DND-41 (cell line): ENCODE results near the gene P3R3URF.

ENCODE experiments used
- ATAC-seq: fragments of 200-7000 bp; cut with Tn5 transposase; 3 replicates; pipeline ENCODE4 v1.9.1; 2021; ENCODE audit warnings: low read depth; ENCODE audit not compliant: insufficient read depth
- DNase-seq: peaks from one replicate; pipeline ENCODE4 v3.0.0-alpha.2; 2020
- H2AFZ ChIP-seq: 2 replicates; pipeline ENCODE4 v1.6.0; 2012; ENCODE audit warnings: low read depth, low read length
- H3K27ac ChIP-seq: 2 replicates; pipeline ENCODE4 v1.5.1; 2012; ENCODE audit warnings: low read length, inconsistent platforms
- H3K27me3 ChIP-seq: fragments of 200-600 bp; sonication (generic); 2 replicates; pipeline ENCODE4 v1.6.0; 2012; ENCODE audit warnings: low read length, mild to moderate bottlenecking, inconsistent platforms; ENCODE audit not compliant: insufficient read depth, poor library complexity
- H3K36me3 ChIP-seq: 2 replicates; pipeline ENCODE4 v1.5.1; 2012; ENCODE audit warnings: low read length, inconsistent platforms; ENCODE audit not compliant: insufficient read depth
- H3K4me1 ChIP-seq: 2 replicates; pipeline ENCODE4 v1.5.1; 2012; ENCODE audit warnings: mild to moderate bottlenecking, low read length; ENCODE audit not compliant: insufficient read depth
- H3K4me2 ChIP-seq: 2 replicates; pipeline ENCODE4 v1.6.0; 2012; ENCODE audit warnings: mild to moderate bottlenecking, moderate library complexity, low read length, inconsistent platforms; ENCODE audit not compliant: insufficient read depth
- H3K4me3 ChIP-seq, 2 experiments: fragments of 200-600 bp in 1 of 2; shearing (Covaris generic) in 1 of 2; 2 replicates each; pipeline ENCODE4 v1.5.1; 2012 to 2016; ENCODE audit warnings: inconsistent platforms in 2 of 2, low read length in 2 of 2, mild to moderate bottlenecking in 2 of 2, low read depth in 1 of 2, moderate library complexity in 1 of 2
- H3K79me2 ChIP-seq: 2 replicates; pipeline ENCODE4 v1.6.0; 2012; ENCODE audit warnings: low read length, inconsistent platforms; ENCODE audit not compliant: insufficient read depth
- H3K9ac ChIP-seq: 2 replicates; pipeline ENCODE4 v1.6.0; 2012; ENCODE audit warnings: low read depth, mild to moderate bottlenecking, inconsistent platforms, low read length, moderate library complexity
- H3K9me3 ChIP-seq: 2 replicates; pipeline ENCODE4 v1.5.1; 2012; ENCODE audit warnings: low read length, moderate library complexity, mild to moderate bottlenecking, inconsistent platforms; ENCODE audit not compliant: insufficient read depth, severe bottlenecking
- H4K20me1 ChIP-seq: 2 replicates; pipeline ENCODE4 v1.6.0; 2012; ENCODE audit warnings: low read length; ENCODE audit not compliant: insufficient read depth
- EZH2 ChIP-seq: IDR thresholded peaks from 3 replicates; pipeline ENCODE4 v1.6.1; 2012; ENCODE audit warnings: borderline replicate concordance, low read depth, mild to moderate bottlenecking, moderate library complexity, low read length, inconsistent platforms; ENCODE audit not compliant: severe bottlenecking
- TF ChIP-seq, protein P1 (sequence below): IDR thresholded peaks from 2 replicates; pipeline ENCODE4 v1.5.1; 2012; ENCODE audit warnings: borderline replicate concordance, low read length, moderate library complexity, mild to moderate bottlenecking; ENCODE audit not compliant: poor library complexity, severe bottlenecking; ENCODE audit errors: extremely low read depth

The P3R3URF gene

DNA sequence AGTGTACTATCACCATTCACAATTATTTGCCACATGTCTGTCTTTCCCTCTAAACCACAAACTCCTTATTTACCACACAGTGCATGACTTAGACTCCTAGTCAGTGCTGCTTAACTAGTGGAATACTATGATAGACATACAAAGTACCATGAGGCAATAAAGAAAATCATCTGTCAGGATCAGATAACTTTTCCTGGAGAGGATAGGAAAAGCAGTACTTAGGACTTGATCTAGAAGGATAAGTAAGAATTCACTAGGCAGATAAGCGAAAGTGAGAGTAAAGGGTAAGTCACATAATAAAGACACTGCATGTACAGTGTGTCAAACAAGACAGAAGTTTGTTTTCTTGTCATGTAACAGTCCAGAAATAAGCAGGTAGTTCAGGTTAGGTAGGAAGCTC lies 22.6 kb downstream of the P3R3URF start:
- DNase-seq: no peak
- TF ChIP-seq EZH2: no peak
- TF ChIP-seq, protein P1, sequence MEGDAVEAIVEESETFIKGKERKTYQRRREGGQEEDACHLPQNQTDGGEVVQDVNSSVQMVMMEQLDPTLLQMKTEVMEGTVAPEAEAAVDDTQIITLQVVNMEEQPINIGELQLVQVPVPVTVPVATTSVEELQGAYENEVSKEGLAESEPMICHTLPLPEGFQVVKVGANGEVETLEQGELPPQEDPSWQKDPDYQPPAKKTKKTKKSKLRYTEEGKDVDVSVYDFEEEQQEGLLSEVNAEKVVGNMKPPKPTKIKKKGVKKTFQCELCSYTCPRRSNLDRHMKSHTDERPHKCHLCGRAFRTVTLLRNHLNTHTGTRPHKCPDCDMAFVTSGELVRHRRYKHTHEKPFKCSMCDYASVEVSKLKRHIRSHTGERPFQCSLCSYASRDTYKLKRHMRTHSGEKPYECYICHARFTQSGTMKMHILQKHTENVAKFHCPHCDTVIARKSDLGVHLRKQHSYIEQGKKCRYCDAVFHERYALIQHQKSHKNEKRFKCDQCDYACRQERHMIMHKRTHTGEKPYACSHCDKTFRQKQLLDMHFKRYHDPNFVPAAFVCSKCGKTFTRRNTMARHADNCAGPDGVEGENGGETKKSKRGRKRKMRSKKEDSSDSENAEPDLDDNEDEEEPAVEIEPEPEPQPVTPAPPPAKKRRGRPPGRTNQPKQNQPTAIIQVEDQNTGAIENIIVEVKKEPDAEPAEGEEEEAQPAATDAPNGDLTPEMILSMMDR: no peak
- Histone ChIP-seq H3K79me2 (no peaks in the 10 kb centered on the region), H3K9ac (no peak overlapping the region), H3K4me2 (no peak overlapping the region), H3K4me1 (no peaks in the 10 kb centered on the region), H3K9me3 (no peaks in the 10 kb centered on the region), H3K4me3 (no peak overlapping the region), H3K27ac (no peak overlapping the region), H3K27me3 (no peaks in the 10 kb centered on the region), H4K20me1 (no peaks in the 10 kb centered on the region), H3K36me3 (no peaks in the 10 kb centered on the region), H2AFZ (no peak overlapping the region)
- no peak; the same call in 2 of the 3 replicates for ATAC-seq

DNA sequence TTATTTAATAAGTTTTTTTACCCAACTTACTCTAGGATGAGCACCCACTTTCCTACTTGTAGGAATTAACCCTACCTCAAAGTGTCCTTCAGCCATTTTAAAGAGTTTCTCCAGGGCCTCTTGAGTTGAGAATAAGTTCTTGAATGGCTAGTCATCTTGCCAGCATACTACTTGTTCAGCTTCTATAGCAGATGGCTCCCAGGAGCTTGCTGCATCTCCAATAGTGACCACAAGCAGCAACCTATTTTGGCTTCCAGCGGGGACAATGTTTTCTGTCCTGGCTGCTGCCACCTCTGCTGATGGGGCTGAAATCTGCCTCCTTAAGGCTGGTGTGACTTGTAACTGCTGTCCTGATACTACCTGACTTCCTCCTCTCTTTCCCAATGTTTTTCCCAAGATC lies 23.1 kb downstream of the P3R3URF start:
- Histone ChIP-seq H3K79me2 (no peaks in the 10 kb centered on the region), H3K4me2 (no peak overlapping the region), H3K27ac (no peak overlapping the region), H4K20me1 (no peaks in the 10 kb centered on the region), H3K36me3 (no peaks in the 10 kb centered on the region), H3K4me1 (no peaks in the 10 kb centered on the region), H3K27me3 (no peaks in the 10 kb centered on the region), H3K4me3 (no peak overlapping the region), H2AFZ (no peak overlapping the region), H3K9me3 (no peaks in the 10 kb centered on the region), H3K9ac (no peak overlapping the region)
- no peak for ATAC-seq
- TF ChIP-seq EZH2: no peak
- TF ChIP-seq, protein P1: no peak
- DNase-seq: no peak

DNA sequence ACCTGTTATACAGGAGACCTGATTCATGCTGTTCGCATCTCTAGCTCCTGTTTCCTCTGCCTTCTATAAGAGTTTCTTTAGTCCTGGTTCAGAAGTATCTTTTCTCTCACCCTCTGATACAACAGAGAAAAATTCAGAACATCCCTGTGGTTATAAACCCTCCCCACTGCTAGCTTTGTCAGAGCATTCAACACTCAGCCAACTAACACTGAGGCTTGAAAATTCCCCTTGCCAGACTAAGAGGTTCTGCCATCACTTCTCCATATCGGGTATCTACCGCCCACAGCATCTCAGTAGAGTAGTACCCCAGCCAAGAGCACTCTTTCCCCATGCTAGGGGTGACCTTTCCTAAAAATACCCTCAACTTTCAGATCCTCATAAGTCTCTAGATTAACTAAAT lies 24.3 kb downstream of the P3R3URF start:
- no peak for DNase-seq
- H4K20me1 ChIP-seq: no peaks in the 10 kb centered on the region
- H3K9ac ChIP-seq: no peak overlapping the region
- H3K9me3 ChIP-seq: no peaks in the 10 kb centered on the region
- no peak overlapping the region for H2AFZ ChIP-seq
- no peak overlapping the region for H3K27ac ChIP-seq
- no peaks in the 10 kb centered on the region for H3K79me2 ChIP-seq
- no peak overlapping the region for H3K4me2 ChIP-seq
- no peak for TF ChIP-seq EZH2
- TF ChIP-seq, protein P1: no peak
- no peaks in the 10 kb centered on the region for H3K27me3 ChIP-seq
- H3K4me1 ChIP-seq: no peaks in the 10 kb centered on the region
- no peak for ATAC-seq
- no peaks in the 10 kb centered on the region for H3K36me3 ChIP-seq
- no peak overlapping the region for H3K4me3 ChIP-seq

DNA sequence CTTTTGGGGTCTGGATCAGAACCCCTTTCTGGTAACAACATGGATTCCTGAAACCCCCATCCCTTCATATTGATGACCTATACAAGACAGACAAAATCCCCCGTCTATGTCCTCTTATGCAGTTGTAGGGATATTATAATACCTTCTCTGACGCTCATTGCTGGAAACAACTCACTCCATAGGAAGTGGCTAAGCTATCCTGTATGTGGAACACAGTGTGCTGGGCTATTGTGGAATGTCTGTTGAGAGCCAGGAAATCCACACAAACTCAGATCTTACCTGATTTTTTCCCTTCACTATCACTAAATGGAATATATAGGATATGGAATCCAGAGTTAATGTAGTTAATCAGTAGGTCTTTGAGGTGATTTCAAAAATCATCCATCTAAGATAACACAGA lies 26.2 kb downstream of the P3R3URF start:
- H3K4me1 ChIP-seq: no peaks in the 10 kb centered on the region
- H3K9me3 ChIP-seq: no peaks in the 10 kb centered on the region
- no peak overlapping the region for H3K4me2 ChIP-seq
- H3K36me3 ChIP-seq: no peaks in the 10 kb centered on the region
- H2AFZ ChIP-seq: no peak overlapping the region
- H3K9ac ChIP-seq: no peak overlapping the region
- no peak for ATAC-seq
- no peaks in the 10 kb centered on the region for H3K27me3 ChIP-seq
- H3K4me3 ChIP-seq: no peak overlapping the region
- no peak overlapping the region for H3K27ac ChIP-seq
- no peak for TF ChIP-seq EZH2
- TF ChIP-seq, protein P1: no peak
- no peaks in the 10 kb centered on the region for H4K20me1 ChIP-seq
- no peak for DNase-seq
- no peaks in the 10 kb centered on the region for H3K79me2 ChIP-seq
